Activated CD8-positive, alpha-beta memory T cell treated with anti-CD3 and anti-CD28 coated beads for 48 hours (primary cell): ENCODE results near the gene PRSS2.
"Not testable (repeated sequence)": the region's sequence is repeated elsewhere in the genome, so short reads cannot be mapped to it uniquely, and the experiment has no call there.

Experiments used
- DNase-seq, 3 experiments: peaks; one replicate each; pipeline ENCODE4 v3.0.0-alpha.2; 2020; ENCODE audit warnings: low read depth in 2 of 3, low spot score in 2 of 3

The PRSS2 gene

DNA sequence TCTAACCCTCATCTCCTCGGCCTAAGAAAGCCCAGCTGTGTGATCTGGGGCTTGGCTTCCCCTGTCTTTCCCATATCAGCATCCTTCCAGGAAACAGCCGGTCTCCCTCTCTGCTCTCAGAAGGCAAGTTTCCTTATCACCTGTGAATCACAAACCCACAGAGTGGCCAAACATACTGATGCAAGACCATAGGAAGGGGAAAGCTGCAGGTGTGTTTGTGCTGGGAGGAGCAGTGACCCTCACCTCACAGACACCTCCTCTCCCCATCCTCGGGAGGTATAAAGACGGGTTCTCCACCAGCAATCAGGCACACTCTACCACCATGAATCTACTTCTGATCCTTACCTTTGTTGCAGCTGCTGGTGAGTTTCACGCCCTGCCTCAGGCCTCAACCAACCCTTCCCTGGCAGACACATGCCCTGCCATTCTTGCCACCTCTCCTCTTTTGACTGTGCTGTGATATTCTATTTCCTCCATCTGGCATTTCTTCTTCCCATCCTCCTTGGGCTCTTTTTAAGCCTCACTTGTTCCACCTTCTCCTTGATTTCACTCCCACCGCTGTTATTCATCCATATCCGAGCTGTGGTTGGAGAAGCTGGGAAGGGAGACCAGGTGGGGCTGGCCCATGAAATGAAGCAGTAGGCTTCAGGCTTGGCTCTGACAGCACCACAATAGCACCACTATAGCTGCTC, at the start of gene PRSS2:
Gene PRSS2, plus strand, starts transcription at position 310 of the 692 bp plus-strand sequence. Its CDS starts 13 bp downstream, at position 323.
- DNase-seq: no peak

- no peak for DNase-seq
Measured at GRCh38 chr7:142720986-142721385, 49.8 kb upstream of the PRSS2 start.

DNA sequence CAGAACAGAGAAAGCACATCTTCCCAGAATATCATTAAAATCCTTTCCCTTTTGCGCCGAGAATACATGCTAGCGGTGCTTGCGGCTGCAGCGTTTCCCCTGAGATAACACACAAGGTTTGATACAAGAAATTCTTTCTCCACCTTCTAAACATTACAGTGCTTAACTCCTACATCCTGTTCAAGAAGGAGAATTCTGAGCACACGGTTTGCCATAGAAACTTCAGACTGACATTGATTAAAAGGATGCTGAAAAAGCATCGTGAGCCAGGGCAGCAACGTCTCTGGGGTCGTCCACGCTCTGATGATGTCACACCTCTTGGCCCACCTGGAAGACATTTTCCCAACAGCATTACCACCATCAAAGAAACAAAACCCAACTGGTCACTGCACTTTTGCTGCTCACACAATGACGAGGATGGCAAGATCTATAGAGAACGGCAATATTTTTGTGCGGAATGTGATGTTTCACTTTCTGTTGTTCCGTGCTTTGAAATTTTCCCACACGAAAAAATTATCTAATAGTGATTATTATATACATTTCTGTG, 48.4 kb upstream of the PRSS2 start:
- DNase-seq: no peak

DNA sequence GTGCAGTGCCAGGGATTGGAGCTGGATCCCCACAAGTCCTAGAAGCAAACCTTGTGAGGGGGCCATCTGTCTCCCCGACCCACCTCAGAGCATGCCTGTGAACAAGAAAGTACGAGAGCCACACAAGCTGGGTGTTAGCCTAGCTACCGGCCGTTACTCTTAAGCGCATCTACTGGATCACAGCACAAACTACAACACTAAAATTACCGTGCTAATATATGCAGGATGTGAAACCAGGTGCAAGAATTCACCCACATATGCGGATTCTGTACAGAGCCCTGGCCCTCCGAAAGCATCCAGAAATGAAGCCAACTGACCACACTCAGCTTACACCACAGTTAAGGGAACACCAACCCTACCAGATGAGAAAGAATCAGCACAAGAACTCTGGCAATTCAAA, 37.5 kb upstream of the PRSS2 start:
- no peak for DNase-seq

- no peak for DNase-seq
Measured at GRCh38 chr7:142739923-142740492, 30.8 kb upstream of the PRSS2 start.

DNA sequence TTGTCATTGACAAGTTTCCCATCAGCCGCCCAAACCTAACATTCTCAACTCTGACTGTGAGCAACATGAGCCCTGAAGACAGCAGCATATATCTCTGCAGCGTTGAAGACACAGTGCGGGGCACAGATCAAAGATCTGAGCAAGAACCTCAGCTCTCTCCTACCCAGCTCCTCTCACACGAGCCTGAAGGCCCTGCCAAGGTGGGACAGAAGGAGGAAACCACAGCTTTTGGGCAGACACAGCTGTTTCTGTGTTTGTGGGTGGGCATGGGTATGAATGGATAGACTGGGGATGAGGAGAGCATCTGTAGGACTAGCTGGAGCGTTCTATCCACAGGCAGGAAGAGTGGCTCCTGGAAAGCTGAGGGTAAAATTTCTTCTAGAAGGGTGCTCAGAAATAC, 30.0 kb upstream of the PRSS2 start:
- DNase-seq: no peak

- DNase-seq: not testable (repeated sequence)
Measured at GRCh38 chr7:142741932-142742331, 28.8 kb upstream of the PRSS2 start.

GRCh38 chr7:142745091-142745635, 25.6 kb upstream of the PRSS2 start:
- no peak for DNase-seq

GRCh38 chr7:142745745-142746144, 25.0 kb upstream of the PRSS2 start:
- DNase-seq: no peak

DNA sequence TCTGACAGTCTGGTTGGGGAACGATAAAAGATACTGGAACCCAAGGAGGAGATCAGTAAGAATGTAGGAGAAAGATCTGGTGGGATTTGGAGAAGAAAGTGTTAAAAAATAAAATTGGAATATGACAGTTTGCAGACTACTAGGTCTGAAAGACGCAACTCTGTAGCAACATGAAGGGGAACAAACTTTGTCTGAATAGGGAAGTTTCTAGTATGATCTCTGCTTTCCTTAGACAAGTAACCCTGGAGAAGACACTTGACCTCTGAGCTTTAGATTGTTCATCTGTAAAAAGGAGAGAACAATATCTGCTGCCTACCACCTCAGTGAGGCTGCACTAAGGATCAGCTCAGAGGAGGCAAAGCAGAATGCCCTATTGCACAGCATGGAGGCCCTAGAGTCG, 24.5 kb upstream of the PRSS2 start:
- DNase-seq: no peak

DNA sequence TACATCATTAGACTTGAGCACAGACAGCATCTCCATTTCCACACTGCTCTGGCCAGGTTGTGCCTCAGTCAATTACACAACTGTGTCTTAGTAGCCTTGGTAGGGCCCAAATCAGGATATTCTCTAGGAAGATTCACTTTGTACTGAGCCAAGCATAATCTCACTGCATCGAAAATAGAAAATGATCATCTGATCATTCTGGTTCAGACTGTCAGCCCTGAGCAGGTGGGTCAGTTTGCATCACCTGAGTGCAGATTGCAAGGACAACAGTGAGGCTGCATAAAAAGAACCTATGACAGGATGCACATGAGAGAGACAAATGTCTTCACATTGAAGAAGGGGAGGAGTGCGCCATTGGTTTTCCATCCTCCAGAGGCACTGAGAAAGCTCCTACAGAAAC, 22.4 kb upstream of the PRSS2 start:
- DNase-seq: not testable (repeated sequence)

- DNase-seq: no peak
Measured at GRCh38 chr7:142749218-142749993, 21.4 kb upstream of the PRSS2 start, which contains the start of gene PRSS1. Gene PRSS1 (plus strand): TSS chr7:142749472. CDS start chr7:142749485, 13 bp downstream.

- DNase-seq: no peak
Measured at GRCh38 chr7:142750321-142750938, 20.3 kb upstream of the PRSS2 start.

- not testable (repeated sequence) for DNase-seq
Measured at GRCh38 chr7:142751526-142752175, 19.1 kb upstream of the PRSS2 start.

GRCh38 chr7:142752376-142753225, 18.2 kb upstream of the PRSS2 start:
- no peak for DNase-seq

DNA sequence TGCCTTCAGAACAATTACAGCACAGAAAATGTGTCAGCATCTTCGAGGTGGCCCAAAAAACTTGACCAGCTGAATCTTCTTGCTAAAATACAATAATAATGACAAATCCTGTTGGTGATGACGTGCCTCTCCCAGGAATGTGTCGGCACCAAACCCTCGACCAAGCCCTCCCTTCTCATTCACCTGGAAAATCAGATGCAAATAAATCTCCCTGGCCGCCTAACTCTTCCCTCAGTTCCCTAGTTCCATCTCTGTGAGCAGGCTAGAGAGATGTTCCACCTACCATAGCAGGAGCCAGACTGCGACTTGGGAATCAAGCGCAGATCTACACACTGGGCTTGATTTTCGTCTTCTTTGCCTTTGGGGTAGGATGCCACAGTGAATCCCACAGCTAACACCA, 17.4 kb upstream of the PRSS2 start:
- no peak for DNase-seq

- not testable (repeated sequence) for DNase-seq
Measured at GRCh38 chr7:142753925-142754491, 16.8 kb upstream of the PRSS2 start.

DNA sequence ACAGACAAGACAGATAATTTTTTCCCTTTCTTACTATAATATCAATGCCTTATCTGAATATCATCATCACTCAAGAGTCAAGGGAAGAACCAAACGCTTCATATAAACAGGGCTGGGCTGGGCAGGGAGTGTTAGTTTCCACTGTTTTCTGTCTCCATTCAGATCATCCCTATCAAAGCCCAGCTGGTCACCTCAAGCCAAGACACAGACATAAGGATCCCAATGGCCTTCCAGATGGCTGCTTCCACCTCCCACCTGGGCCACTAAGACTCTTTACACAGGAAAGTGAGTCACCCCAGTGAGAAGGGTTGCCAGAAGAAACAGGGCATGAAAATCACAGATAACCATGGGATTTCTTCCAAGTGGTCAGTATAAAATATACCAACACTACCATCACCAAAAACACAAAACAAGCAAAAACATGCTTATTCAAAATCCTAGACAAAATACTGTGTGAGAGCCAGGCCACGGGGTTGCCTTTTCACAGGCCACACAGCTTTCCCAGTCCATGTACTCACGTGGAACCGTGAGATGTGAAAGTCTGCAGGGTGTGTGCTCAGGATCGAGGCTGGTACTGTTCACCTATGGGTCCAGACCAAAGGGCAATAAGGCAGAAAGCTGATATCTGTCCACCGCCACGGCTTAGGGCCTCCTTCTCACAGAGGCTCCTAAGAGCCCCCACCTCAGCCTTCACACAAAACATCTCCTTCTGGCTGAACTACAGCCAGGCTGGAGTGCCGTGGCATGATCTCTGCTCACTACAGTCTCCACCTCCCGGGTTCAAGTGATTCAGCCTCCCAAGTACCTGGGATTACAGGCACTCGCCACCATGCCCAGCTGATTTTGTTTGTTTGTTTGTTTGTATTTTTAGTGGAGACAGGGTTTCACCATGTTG, 15.8 kb upstream of the PRSS2 start:
- DNase-seq: no peak
